ENCODE results near the gene CDKN2C.

- TF ChIP-seq CTCF (IDR thresholded peaks at IDR 0.05 in 4 of 5, conservative IDR thresholded peaks at IDR 0.05 in 1 of 5) (no peak), POLR2A (IDR thresholded peaks at IDR 0.05) (no peak)
These were observed 4.0 kb downstream of the CDKN2C start for GRCh38 chr1:50973875-50974617.
